Renal pelvis (tissue), 12 donors: Measurements from ENCODE around the gene SNAPC1. TPM values are rescaled to one million over a fixed set of nuclear protein-coding genes. Genes with fewer than 3 reads are reported as not detected.
A peak's percentile ranks its signal among the peaks of the same experiment; 100 is the strongest.
"Not testable (repeated sequence)": the region's sequence is repeated elsewhere in the genome, so short reads cannot be mapped to it uniquely, and the experiment has no call there.

ENCODE experiments used
- DNase-seq: peaks from one replicate; pipeline ENCODE4 v3.0.0-alpha.2; 2013
- long read RNA-seq, 16 experiments: transcript quantifications; one replicate each; lab custom pipeline, GENCODE V29; 2026
- polyA plus RNA-seq, 3 donors: library from polyadenylated mRNA; unstranded; fragments of 120-200 nt; gene quantifications; one replicate each; pipeline ENCODE4 v1.2.1, GENCODE V29; 2013; ENCODE audit not compliant: insufficient read length in 3 of 3

SNAPC1 gene, protein sequence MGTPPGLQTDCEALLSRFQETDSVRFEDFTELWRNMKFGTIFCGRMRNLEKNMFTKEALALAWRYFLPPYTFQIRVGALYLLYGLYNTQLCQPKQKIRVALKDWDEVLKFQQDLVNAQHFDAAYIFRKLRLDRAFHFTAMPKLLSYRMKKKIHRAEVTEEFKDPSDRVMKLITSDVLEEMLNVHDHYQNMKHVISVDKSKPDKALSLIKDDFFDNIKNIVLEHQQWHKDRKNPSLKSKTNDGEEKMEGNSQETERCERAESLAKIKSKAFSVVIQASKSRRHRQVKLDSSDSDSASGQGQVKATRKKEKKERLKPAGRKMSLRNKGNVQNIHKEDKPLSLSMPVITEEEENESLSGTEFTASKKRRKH
- polyA plus RNA-seq = 10 to 100 TPM; 10.7 to 12.1 (median 11.6) TPM
- long read RNA-seq, donor 1, transcript SNAPC1-201 (10 exons, 2,656 nt) = major isoform, 5 of 10 reads
- long read RNA-seq, donor 1, partial matches to known transcripts = 5 of 10 reads
- long read RNA-seq, donor 1, other reads (novel, unspliced or antisense) = 0 of 10 reads
- long read RNA-seq, donor 2, transcript SNAPC1-201 (10 exons, 2,656 nt) = major isoform, 5 of 11 reads
- long read RNA-seq, donor 2, partial matches to known transcripts = 6 of 11 reads
- long read RNA-seq, donor 2, other reads (novel, unspliced or antisense) = 0 of 11 reads
- long read RNA-seq, donor 3, partial matches to known transcripts = 7 of 10 reads
- long read RNA-seq, donor 3, other reads (novel, unspliced or antisense) = 0 of 10 reads
- long read RNA-seq, donor 4, transcript SNAPC1-201 (10 exons, 2,656 nt) = major isoform, 5 of 5 reads
- long read RNA-seq, donor 4, partial matches to known transcripts = 0 of 5 reads
- long read RNA-seq, donor 4, other reads (novel, unspliced or antisense) = 0 of 5 reads
- long read RNA-seq, donor 5 = 0 reads
- long read RNA-seq, donor 6, transcript SNAPC1-201 (10 exons, 2,656 nt) = major isoform, 6 of 6 reads
- long read RNA-seq, donor 6, partial matches to known transcripts = 0 of 6 reads
- long read RNA-seq, donor 6, other reads (novel, unspliced or antisense) = 0 of 6 reads
- long read RNA-seq, donor 7, partial matches to known transcripts = 5 of 6 reads
- long read RNA-seq, donor 7, other reads (novel, unspliced or antisense) = 0 of 6 reads
- long read RNA-seq, donor 8, partial matches to known transcripts = 0 of 1 reads
- long read RNA-seq, donor 8, other reads (novel, unspliced or antisense) = 0 of 1 reads
- long read RNA-seq, donor 9, partial matches to known transcripts = 0 of 2 reads
- long read RNA-seq, donor 9, other reads (novel, unspliced or antisense) = 0 of 2 reads
- long read RNA-seq, donor 10, partial matches to known transcripts = 0 of 2 reads
- long read RNA-seq, donor 10, other reads (novel, unspliced or antisense) = 0 of 2 reads
- long read RNA-seq, donor 11, partial matches to known transcripts = 0 of 1 reads
- long read RNA-seq, donor 11, other reads (novel, unspliced or antisense) = 0 of 1 reads
- long read RNA-seq, donor 12, partial matches to known transcripts = 14 of 18 reads
- long read RNA-seq, donor 12, other reads (novel, unspliced or antisense) = 0 of 18 reads
- long read RNA-seq, donor 13, partial matches to known transcripts = 0 of 2 reads
- long read RNA-seq, donor 13, other reads (novel, unspliced or antisense) = 0 of 2 reads
- long read RNA-seq, donor 14 = 0 reads
- long read RNA-seq, donor 15 = 0 reads
- long read RNA-seq, donor 16, partial matches to known transcripts = 7 of 9 reads
- long read RNA-seq, donor 16, other reads (novel, unspliced or antisense) = 0 of 9 reads

DNA sequence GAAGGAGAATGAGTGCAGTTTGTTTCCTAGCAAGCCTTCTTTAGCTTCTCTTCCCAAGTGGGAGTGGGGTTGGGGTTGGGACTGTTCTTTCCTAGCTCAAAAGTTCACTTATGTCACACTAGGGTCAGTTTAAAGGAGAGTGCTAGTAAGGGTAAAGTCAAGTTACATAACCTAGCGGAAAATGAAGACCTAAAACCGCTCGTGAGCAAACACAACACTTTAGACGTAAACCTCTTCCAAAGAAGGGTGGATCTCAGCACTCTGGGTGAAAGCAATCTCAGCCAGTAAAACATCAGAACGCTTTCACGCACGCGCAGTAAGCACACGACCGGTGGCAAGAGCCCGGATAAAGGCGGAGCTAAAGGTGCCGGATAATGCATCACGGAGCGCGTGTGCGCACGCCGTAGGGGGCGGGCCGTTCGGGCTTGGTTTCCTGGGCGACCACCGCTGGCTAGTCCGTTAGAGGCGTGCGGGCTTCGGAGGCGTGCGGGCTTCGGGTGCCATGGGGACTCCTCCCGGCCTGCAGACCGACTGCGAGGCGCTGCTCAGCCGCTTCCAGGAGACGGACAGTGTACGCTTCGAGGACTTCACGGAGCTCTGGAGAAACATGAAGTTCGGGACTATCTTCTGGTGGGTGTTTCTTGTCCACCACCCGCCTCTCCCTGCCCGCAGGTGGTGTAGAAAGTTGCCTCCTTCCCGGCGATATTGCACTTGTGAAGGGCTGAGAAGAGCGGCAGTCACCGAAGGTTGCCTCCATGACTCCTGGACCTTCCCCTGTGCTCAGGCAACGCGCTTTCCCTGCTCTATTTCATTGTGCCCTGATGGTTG is at the start of gene SNAPC1:
SNAPC1 (plus strand) TSS at position 462 of the 828 bp plus-strand sequence; CDS start at position 503, 41 bp downstream.
- peak; percentile 99 for DNase-seq

DNA sequence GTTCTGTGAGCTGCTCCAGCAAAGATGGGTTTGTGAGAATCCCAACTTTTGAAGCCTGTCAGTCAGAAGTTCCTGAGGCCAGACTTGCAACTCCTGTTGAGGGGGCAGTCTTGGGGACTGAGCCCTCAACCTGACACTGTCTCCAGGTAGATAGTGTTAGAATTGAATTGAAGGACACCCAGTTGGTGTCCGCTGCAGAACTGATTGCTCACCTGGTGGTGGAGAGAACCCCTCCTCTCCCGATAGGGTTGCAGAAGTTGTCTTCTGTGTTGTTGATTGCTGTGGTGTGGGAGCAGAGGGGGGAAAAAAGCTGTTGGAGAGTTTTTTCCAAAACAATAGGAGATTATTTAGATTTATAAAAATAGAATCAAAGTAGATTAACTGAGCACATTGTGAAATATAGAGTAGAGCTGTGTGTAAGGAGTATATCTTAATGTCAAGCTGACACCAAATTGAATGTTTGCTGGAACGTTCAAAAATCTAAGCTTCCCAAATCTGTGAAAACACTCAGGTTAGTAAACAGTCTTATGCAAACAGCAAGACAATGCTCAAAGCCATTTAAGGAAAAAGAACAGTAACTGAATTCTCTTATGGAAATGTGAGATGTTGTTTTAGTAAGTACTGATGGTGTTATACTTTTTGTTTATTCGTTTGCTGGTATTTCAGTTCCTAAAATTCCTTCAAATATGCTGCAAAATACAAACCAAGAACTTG is 48.3 kb upstream of the SNAPC1 start:
- no peak for DNase-seq

DNA sequence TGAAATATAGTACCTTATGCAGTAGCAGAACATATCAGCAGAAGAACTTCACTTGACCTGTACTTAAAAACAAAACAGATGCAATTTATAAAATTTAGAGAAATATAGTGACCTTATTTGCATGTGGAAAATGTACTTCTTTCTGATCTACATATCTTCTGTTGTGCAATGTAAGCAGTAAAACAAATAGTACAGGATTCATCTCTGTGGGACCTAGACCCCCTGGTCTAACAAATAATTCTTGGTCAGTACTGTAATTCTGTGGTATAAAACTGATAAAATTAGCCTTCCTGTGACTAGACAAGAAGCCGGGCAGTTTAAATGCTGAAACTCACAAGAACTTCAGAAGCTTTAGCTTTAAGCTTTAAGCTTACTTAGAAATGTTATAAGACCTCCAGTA is 45.3 kb upstream of the SNAPC1 start:
- DNase-seq = no peak

DNA sequence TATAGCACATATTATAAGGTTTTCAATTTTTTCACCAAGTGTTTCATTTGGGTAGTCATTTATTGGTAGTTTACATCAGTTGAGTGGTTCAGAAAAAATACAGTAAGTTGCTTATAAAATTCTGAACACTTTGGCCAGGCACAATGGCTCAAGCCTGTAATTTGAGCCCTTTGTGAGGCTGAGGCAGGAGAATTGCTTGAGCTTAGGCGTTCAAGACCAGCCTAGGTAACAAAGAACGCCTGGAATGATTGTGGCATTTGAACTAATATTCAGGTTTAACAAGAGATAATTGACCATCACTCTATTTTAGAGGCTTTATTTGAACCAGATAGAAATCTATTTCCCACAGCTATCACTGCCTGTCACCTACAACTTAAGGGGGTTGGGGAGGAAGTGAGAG is 44.2 kb upstream of the SNAPC1 start:
- DNase-seq = no peak

DNA sequence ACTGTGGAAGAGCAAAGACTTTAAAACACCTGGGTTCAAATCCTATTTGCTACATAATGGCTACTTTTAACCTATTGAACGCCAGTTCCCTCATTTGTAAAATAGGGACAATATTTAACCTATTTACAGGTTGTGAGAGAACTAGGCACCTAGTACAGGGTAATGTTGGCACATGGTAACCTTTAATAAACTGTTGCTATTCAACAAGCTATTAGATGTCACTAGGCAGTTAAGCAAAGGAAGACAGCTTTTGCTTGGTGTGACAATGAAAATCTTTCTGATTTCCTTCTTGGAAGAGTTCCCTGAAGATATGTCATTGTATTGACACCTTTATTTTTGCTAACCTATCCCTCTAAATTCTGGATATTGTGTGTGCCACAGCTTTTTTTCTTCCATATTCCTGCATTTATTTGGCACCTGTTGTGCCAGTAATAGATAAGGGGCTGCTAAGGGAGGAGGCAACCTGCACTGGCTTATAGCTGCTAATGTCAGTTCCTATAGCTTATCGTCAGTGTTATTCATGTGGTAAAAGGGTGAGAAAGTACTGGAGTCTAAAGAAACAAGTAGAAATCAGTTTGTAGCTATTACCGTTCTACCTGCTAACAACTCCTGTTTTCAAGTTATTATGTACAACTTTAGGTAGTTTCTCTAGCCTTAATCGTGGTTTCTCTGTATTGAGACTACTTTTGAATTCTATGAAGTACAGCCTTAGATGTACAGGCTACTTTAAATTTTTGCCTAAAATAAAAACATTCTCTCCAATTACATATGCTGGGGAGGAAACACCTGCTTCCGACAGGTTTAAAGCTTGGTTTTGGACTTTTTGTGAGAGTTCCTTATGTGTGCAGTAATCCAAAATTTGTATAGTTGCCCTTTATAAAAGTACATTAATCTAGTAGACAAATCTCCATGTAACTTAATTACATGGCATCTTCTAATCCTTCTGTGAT is 42.6 kb upstream of the SNAPC1 start:
- DNase-seq = no peak

DNA sequence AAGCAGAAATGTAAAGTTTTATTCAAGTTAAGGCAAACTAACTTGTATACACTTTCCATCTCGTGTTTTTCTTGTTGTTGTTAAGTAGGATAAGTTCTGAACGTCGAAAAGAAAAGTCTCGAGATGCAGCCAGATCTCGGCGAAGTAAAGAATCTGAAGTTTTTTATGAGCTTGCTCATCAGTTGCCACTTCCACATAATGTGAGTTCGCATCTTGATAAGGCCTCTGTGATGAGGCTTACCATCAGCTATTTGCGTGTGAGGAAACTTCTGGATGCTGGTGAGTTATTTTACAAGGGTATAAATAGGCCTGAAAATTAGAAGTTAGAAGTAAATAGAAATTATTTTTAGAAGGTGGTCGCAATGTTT is 41.9 kb upstream of the SNAPC1 start:
- no peak for DNase-seq

DNA sequence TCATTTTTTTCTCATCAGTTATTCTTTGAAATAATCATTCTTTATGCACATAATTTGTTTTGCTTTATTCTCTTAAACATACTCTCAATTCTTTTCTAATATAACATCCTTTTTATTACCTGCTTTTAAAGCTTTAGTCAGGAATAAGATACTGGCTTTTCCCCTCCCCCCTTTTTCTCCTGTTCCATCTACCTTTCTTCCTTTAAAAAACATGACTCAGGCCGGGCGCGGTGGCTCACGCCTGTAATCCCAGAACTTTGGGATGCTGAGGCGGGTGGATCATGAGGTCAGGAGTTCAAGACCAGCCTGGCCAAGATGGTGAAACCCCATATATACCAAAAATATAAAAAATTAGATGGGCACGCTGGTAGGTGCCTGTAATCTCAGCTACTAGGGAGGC is 41.5 kb upstream of the SNAPC1 start:
- DNase-seq = no peak

DNA sequence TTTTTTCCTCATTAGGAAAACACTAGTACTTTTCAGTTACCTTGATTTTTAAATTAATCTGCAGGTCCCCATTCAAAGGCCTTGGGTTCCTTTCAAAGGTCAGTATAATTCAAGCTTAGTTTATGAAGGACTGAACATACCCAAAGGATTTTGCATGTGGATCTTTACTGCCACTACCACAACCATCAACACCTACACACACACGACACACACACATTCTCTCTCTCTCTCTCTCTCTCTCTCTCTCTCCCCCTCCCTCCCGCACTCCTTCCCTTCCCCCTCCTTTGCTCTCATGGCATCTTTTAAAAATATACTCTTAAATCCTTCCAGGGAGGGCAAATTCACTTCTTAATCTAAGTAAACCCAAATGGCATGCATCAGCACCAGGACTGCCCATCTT is 38.1 kb upstream of the SNAPC1 start:
- DNase-seq = no peak

DNA sequence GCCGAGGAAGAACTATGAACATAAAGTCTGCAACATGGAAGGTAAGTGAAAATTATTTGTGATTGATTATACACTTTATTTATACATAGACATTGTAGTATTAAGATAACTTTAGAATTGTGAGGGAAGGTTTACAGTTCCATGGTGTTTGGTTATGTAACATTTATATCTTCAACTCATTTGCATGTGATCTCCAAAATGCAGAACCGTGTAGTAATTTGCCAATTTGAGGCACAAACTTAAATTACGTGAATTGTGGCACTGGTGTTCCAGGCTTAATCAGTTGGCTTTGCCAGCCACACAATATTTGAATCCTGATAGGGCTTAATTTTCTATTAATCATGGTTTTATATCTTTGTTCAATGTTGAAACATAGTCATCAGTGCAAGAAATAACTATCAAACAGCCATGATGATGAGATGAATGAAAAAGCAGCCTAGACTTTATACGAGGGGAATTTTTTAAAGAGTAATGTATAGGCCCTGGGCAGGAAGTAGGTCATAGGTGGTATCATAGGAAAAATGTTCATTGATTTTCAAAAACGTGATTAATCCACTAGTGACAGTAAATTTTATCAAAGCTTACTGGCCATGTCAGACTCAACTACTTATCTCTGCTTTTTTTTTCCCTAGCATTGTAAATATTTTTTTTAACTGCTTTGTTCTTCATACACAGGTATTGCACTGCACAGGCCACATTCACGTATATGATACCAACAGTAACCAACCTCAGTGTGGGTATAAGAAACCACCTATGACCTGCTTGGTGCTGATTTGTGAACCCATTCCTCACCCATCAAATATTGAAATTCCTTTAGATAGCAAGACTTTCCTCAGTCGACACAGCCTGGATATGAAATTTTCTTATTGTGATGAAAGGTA is 35.2 kb upstream of the SNAPC1 start:
- DNase-seq = no peak

DNA sequence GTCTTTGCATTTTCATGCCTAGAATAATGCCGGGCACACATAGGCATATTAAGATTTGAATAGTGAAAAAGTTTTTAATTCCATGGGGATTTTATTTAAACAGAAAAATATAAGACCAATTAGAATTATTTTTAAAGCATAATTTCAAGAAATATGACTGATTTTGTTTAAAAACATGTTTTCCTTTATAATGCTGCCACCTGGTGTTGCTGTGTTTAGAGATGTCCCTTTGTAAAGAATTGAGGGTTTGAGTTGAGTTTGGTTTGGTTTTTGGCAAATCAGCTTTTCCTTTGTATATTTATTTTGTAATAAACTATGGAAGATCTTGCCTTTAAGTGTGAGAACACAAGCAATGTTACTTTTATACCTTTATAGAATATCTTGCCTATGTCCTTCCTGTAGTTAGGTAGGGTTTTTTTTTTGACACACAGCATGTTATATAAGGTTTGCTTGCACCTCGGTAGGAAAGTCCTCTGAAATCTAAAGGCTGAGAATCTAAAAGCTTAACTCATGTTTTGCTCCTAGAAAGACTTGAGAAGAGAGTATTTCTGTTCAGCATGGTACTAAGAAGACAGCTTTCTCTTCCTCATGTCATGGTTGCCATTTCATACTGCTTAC is 31.4 kb upstream of the SNAPC1 start:
- no peak for DNase-seq

DNA sequence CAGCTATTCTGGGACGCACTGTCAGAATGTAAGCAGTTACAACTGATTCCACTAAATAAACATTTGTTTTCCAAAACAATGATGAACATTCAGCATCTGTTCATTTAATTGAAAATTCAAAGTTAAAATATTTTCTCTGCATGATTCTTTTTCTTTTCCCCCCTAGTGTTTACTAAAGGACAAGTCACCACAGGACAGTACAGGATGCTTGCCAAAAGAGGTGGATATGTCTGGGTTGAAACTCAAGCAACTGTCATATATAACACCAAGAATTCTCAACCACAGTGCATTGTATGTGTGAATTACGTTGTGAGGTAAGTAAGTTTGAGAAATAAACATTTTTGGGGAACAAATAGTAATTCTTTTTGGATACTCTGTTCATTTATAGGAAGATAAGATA is 28.2 kb upstream of the SNAPC1 start:
- DNase-seq = no peak

DNA sequence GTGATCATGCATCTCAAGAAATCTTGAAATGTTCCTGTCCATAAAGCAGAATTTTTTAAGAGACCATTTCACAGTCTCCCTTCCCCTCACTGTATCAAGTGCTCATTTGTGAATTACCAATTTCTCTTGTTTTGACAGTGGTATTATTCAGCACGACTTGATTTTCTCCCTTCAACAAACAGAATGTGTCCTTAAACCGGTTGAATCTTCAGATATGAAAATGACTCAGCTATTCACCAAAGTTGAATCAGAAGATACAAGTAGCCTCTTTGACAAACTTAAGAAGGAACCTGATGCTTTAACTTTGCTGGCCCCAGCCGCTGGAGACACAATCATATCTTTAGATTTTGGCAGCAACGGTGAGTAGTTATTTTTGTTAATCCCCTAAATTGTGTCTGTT is 25.5 kb upstream of the SNAPC1 start:
- no peak for DNase-seq

DNA sequence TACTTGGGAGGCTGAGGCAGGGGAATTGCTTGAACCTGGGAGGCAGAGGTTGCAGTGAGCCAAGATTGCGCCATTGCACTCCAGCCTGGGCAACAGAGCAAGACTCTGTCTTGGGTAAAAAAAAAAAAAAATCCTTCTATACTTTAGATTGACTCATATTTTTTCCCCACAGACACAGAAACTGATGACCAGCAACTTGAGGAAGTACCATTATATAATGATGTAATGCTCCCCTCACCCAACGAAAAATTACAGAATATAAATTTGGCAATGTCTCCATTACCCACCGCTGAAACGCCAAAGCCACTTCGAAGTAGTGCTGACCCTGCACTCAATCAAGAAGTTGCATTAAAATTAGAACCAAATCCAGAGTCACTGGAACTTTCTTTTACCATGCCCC is 24.3 kb upstream of the SNAPC1 start:
- no peak for DNase-seq

DNA sequence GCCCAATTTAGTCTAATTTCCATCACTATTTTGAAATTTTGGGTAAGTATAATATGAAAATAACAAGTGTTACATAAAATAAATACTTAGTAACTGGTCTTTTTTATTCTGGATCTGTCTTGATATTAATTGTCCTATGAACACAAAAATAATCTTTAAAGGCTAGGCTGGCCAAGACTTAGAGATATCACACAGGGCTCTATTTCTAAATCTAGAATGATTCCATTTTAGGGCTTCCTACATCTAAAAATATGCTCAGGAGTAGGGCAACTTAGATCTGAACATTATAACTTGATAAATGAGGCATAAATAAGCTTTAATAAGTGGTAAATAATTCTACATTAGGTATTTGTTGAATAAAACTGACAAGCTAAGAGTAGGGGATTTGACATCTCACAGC is 23.1 kb upstream of the SNAPC1 start:
- no peak for DNase-seq

DNA sequence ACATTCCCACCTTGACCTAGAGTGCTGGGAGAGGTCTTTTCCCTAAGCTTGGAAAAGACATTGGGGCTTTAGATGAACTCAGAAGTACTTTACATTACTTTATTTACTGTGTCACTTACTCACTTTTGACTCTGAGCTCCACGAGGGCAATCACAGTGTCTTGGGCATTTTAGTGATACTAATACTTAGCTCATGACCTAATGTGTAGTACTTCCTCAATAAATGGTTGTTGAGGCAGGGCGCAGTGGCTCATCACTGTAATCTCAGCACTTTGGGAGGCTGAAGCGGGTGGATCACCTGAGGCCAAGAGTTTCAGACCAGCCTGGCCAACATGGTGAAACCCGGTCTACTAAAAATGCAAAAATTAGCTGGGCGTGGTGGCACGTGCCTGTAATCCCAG is 19.8 kb upstream of the SNAPC1 start:
- DNase-seq = no peak

DNA sequence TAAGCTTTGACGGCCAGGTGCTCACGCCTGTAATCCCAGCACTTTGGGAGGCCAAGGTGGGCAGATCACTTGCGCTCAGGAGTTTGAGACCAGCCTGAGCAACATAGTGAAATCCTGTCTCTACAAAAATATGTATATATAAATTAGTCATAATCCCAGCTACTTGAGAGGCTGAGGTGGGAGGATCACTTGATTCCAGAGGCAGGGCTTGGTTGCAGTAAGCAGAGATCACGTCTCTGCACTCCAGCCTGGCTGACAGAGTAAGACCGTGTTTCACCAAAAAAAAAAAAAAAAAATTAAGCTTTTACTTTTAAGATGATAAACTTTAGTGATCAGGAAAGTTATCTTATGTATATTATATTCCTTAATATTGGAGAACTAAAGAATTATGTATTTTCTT is 18.0 kb upstream of the SNAPC1 start:
- no peak for DNase-seq

DNA sequence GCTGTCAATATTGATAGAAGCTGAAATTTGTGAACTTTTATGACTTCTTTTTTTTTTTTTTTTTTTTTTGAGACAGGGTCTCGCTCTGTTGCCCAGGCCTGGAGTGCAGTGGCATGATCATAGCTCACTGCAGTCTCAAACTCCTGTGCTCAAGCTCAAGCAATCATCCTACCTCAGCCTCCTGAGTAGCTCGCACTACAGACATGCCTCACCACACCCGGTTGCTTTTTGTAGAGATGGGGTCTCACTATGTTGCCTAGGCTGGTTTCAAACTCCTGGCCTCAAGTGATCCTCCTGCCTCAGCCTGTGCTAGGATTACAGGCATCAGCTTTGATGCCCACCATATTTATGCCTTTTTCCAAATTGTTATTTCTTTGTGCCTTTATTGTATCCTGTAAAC is 15.9 kb upstream of the SNAPC1 start:
- not testable (repeated sequence) for DNase-seq
